ENCODE data around the gene FADS2.
"Not testable (repeated sequence)": the region's sequence is repeated elsewhere in the genome, so short reads cannot be mapped to it uniquely, and the experiment has no call there.

Gene FADS2

DNA sequence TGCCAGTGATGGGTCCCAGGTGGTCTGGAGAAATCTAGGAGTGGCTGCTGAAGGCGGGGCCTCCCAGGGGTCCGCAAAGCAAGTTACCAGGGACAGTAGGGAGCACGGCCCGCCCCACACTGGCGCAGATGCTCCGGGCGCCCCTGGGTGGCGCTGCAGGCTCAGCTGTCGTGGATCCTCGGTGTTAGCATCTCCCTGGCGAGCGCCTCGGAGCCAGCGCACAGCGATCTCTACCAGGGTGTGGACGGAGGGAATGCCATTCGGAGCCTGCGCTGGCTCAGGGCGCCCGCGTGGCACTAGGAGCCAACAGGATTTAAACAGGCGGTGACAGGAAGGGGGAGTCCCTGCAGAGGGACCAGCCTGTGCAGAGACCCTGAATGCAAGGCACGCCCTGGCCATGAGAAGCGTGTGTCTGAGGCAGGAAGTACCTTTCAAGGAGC, 43.1 kb downstream of the FADS2 start:
- peak; percentile 76 for DNase-seq

GRCh38 chr11:61872935-61873565, 45.0 kb downstream of the FADS2 start:
- no peak for DNase-seq

DNA sequence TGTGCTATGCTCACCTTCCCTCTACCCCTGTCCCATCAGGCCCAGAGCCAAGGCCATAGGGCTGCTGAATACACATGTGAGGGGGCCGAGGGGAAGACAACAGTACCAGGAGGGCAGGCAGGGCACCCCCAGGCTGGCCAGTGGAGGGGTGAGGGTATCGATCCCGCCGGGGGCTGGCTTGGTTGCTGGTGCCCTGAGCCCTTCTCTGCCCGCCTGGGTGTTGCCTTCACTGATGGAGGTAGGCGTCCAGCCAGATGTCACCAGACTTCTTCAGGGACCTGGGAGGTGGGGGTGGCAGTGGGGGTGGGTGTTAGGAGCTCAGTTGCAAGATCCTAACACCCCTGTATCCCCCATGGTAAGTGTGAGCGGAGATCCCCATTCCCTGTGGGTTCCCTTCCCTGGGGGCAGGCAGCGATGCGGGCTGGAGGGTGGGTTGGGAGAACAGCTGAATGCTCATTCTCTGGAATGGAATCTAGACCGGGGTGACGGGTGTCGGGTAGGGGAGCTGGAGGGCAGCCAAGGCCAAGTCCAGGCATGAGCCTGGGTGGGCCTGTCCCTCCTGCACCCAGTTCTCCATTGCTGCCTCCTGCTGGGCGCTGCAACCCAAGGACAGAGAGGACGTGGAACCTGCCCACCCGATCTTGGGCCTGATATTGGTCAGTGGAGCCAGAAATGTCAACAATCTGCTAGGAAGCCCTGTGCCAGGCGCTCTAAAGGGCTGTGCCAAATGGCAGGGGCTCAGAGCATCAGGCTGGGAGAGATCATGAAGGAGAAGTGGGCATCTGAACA, 45.7 kb downstream of the FADS2 start:
- no peak for DNase-seq

DNA sequence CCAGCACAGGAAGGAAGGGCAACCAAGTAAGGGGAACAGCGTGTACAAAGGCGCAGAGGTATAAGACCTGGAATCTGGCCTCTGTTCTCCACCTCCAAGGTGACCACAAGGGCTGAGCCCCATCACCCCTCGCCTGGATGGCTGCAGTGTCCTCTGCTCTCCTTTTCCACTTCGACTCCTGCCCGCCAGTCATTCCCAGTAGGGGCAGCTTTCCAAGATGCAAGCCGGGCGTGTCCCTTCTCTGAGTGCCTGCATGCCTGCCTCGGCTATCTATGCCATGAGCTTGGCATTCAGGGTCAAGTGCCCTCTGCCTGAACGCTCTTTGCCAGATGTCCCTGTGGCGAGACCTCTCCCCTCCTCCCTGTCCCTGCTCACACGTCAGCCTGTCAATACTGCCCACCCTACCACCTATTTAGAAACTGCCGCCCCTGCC, 46.3 kb downstream of the FADS2 start:
- no peak for DNase-seq

DNA sequence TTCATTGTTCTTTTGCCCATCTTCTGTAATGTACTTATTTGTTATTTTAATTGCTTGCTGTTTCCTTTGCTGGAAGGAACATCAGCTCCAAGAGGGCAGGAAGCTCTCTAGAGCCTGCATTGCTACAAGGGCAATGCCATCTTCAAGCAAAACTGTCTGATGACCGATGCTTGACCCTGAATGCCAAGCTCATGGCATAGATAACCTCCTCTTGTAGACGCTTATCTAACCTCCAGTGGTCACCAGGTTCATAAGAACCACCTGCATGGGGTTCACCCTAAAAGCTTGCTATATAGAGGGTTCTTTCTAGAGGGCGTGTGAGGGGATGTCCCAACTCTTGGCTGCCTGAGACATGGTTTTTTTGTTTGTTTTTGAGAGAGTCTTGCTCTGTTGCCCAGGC, 46.8 kb downstream of the FADS2 start:
- DNase-seq: no peak

- no peak for DNase-seq
Observed at GRCh38 chr11:61875698-61876097, 47.6 kb downstream of the FADS2 start.

DNA sequence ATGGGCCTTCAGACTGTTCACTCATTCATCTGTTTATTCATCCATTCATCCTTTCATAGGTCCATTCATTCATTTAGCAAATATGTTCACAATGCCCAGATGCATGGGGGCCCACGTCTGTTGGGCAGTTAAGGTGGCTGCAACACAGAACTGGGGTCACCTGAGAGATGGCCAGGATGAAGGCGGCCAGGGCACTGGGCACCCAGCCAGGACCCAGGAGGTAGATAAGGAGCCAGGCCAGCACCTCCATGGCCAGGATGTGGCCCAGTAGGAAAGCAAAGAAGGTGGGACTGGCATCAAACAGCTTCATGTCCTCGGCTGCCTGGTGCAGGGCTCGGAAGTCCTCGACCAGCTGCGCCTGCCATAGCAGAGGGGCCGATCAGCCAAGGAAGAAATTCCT, 51.1 kb downstream of the FADS2 start:
- no peak for DNase-seq

DNA sequence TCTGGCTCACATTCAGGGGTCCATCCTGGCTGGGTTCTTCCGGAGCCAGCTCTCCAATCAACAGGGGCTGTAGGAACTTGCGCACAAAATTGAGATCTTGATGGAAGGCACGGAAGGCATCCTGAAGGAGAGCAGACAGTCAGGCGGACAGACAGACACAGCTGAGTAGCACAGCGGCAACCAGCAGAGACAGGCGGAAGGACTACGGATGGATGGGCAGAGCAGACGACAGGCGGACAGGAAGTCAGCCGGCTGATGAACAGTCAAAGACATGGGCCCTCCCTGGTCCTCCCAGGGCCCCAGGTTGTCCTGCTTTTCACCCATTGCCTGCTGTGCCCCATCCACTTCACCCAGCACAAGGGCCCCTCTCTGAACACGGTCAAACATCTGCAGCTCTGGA, 51.9 kb downstream of the FADS2 start:
- no peak for DNase-seq

- DNase-seq: no peak
Observed at GRCh38 chr11:61880454-61880853, 52.4 kb downstream of the FADS2 start.

GRCh38 chr11:61881397-61881796, 53.3 kb downstream of the FADS2 start:
- DNase-seq: no peak

GRCh38 chr11:61882267-61882666, 54.2 kb downstream of the FADS2 start:
- DNase-seq: not testable (repeated sequence)

DNA sequence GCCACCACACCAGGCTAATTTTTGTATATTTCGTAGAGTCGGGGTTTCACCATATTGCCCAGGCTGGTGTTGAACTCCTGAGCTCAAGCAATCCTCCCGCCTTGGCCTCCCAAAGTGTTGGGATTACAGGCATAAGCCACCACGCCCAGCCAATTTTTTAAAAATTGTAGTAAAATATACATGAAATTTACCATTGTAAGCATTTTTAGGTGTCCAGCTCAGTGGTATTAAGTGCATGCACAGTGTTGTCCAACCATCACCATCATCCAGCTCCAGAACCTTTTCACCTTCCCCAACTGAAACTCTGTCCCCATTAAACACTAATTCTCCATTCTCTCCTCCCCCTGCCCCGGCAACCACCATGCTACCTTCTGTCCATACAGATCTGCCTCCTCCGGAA, 54.8 kb downstream of the FADS2 start:
- no peak for DNase-seq

DNA sequence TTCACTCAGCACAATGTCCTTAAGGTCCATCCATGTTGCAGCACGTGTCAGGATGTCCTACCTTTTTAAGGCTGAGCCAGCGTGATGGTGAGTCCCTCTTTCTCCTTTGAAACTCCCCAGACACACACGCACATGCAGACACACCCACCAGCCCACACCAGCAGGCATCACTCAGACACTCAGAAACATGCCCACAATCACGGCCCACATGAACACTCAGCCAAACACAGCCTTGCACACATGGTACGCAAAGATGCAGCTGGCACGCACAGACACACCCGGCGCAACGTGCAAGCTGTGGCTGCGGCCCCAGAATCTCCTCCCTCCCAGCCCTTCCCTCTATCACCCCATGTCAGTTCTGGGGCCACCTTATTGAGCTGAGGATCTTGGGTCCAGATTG, 55.2 kb downstream of the FADS2 start:
- no peak for DNase-seq

- no peak for DNase-seq
Observed at GRCh38 chr11:61883947-61884346, 55.8 kb downstream of the FADS2 start.

DNA sequence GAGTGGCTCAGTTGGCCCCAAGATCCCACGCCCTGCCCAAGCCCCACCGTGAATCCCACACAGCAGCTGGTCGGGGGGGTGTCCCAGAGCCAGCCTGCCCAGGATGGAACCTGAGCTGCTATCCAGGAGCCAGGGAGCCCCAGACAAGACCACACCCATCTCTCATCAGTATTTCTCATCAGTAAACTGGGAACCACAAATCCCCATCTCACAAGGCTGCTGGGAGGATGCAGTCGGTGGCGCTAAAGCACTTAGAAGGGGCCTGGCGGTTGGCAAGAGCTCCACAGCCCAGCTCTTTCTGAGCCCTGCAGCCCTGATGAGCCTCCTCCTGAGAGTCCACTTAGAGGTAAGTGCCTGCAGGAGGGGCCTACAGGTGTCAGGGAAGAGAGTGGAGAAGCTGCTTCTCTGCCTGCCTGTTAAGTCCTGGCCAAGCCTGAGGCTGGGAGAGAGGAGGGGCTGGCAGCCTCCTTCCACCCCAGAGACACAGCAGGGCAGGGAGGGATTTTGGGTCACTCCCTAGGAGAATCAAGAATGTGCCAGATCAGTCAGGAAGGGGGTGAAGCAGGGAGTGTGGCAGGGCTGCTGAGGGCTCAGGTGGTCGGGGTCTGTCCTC, 57.2 kb downstream of the FADS2 start:
- DNase-seq: peak; percentile 57

- no peak for DNase-seq
Observed at GRCh38 chr11:61885784-61886580, 57.9 kb downstream of the FADS2 start.

DNA sequence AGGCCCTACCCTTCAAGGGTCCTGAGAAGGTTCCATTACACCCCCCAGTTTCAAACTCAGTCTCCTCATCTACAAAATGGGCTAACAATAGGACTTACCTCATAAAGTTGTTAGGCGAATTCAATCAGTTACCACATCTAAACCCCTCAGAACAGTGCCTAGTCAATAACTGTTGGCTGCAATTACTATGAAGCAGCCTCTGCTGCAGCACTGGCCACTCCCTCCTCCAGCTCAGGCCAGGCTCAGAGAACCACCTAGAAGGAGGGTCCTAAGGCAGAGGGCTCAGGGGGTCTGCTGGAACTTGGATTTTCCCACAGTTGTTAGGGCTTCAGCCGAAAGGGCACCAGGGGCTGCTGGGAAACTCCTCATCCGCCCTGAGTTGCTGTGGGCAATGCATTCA, 58.5 kb downstream of the FADS2 start:
- no peak for DNase-seq

- DNase-seq: no peak
Observed at GRCh38 chr11:61887839-61888494, 59.9 kb downstream of the FADS2 start.

DNA sequence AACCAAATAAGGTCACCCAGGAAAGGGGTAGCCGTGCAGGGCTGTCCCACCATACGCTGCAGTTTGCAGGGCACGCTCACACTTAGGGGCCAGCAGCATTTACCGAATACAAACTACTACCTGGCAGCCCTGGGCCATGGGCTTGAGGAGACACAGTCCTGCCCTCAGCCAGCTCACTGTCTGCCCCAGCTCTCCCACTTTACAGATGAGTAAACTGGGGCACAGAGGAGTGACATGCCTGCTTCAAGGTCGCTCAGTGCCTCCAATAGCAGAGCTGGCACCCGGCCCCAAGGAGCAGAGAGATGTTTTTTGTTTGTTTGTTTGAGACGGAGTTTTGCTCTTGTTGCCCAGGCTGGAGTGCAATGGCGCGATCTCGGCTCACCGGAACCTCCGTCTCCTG, 60.5 kb downstream of the FADS2 start:
- no peak for DNase-seq

- no peak for DNase-seq
Observed at GRCh38 chr11:61889831-61890230, 61.7 kb downstream of the FADS2 start.

- no peak for DNase-seq
Observed at GRCh38 chr11:61890529-61891330, 62.6 kb downstream of the FADS2 start.
